ENCODE data around the gene CDH12. TPM values are rescaled to one million over a fixed set of nuclear protein-coding genes. Genes with fewer than 3 reads are reported as not detected.

CDH12 gene
- total and polyA plus RNA-seq, 2 donors (not counting 3 experiments of a cell fraction or from before 2014, with no cell fraction given) = 0.03 TPM; not detected in 1

DNA sequence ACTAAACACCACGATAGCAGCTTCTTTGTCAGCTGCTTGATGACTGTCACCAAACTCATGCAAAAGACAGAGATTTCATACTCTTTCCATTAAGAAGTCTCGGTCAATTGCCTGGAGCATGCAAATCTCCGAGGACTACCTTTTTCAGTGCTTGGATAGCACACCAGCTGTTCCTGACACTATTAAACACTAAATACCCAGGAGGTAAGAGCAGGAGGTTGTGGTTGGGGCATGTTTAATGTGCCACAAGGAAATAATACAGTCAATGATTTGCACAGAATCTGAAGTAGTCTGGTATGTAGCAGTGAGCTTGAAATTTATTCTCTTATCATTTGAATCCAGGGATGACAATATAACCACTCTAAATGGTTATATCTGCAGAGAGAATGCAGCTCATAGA is 996.2 kb downstream of the CDH12 start:
- FAIRE-seq (no peak), DNase-seq (ENCODE audit: low read depth, low spot score) (no peak)
- no peaks in the 10 kb centered on the region for H3K27me3 ChIP-seq (ENCODE audit: control insufficient read depth in 2 of 2, insufficient read depth in 2 of 2, low read length in 2 of 2)
- no peaks in the 10 kb centered on the region for H4K20me1 ChIP-seq (replicated peaks; ENCODE audit: control insufficient read depth, extremely low read depth, insufficient read depth, low read length)
- H3K4me3 ChIP-seq (replicated peaks in 1 of 3; ENCODE audit: insufficient read depth in 1 of 3, low read depth in 1 of 3, low read length in 3 of 3) = no peak overlapping the region
- dilution Hi-C loops (cut with MboI; ENCODE audit: extremely low pct_ligation_motif_present, low sequenced_read_pairs) = no loop called here
- no peaks in the 10 kb centered on the region for H3K36me3 ChIP-seq (ENCODE audit: control insufficient read depth in 2 of 2, extremely low read depth in 1 of 2, insufficient read depth in 2 of 2, low read length in 2 of 2)
- no peak overlapping the region for H3K27ac ChIP-seq (ENCODE audit: insufficient read depth, low read depth, low read length)
- no peaks in the 10 kb centered on the region for H3K79me2 ChIP-seq (ENCODE audit: control insufficient read depth, insufficient read depth, low read length)
- H3K9ac ChIP-seq (replicated peaks; ENCODE audit: extremely low read depth, insufficient read depth, low read length) = no peak overlapping the region
- ChIA-PET POLR2A (no interaction called here), CTCF (no interaction called here)
- H3K9me3 ChIP-seq (replicated peaks; ENCODE audit: control insufficient read depth, insufficient read depth, low read length) = no peaks in the 10 kb centered on the region
- TF ChIP-seq EZH2 (IDR thresholded peaks at IDR 0.05; ENCODE audit: borderline replicate concordance, low read depth, low read length, severe bottlenecking) = no peak
- TF ChIP-seq, protein P1, sequence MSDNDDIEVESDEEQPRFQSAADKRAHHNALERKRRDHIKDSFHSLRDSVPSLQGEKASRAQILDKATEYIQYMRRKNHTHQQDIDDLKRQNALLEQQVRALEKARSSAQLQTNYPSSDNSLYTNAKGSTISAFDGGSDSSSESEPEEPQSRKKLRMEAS (IDR thresholded peaks at IDR 0.05; ENCODE audit: insufficient read depth, insufficient read length) = no peak
- no peak for TF ChIP-seq JUN (IDR thresholded peaks at IDR 0.05; ENCODE audit: borderline replicate concordance, insufficient read depth, insufficient read length, low read depth)
- TF ChIP-seq, protein P2, sequence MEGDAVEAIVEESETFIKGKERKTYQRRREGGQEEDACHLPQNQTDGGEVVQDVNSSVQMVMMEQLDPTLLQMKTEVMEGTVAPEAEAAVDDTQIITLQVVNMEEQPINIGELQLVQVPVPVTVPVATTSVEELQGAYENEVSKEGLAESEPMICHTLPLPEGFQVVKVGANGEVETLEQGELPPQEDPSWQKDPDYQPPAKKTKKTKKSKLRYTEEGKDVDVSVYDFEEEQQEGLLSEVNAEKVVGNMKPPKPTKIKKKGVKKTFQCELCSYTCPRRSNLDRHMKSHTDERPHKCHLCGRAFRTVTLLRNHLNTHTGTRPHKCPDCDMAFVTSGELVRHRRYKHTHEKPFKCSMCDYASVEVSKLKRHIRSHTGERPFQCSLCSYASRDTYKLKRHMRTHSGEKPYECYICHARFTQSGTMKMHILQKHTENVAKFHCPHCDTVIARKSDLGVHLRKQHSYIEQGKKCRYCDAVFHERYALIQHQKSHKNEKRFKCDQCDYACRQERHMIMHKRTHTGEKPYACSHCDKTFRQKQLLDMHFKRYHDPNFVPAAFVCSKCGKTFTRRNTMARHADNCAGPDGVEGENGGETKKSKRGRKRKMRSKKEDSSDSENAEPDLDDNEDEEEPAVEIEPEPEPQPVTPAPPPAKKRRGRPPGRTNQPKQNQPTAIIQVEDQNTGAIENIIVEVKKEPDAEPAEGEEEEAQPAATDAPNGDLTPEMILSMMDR (IDR thresholded peaks at IDR 0.05; ENCODE audit: extremely low read depth in 1 of 2, insufficient read depth in 1 of 2, low read depth in 1 of 2, low read length in 2 of 2) = no peak
- TF ChIP-seq FOS (IDR thresholded peaks at IDR 0.05; ENCODE audit: borderline replicate concordance, insufficient read depth, low read length) = no peak
- TF ChIP-seq MYC (IDR thresholded peaks at IDR 0.05; ENCODE audit: low read depth, low read length) = no peak
- no peak for TF ChIP-seq GATA2 (IDR thresholded peaks at IDR 0.05; ENCODE audit: insufficient read depth, insufficient read length, low read depth, low read length)
- TF ChIP-seq POLR2A (IDR thresholded peaks at IDR 0.05; ENCODE audit: low read depth, low read length) = no peak
- no peak for TF ChIP-seq POLR2AphosphoS5 (IDR thresholded peaks at IDR 0.05; ENCODE audit: insufficient read depth, low read depth, low read length)
- intact Hi-C loops (cut with micrococcal nuclease) = no loop called here
- no peaks in the 10 kb centered on the region for H3K9me1 ChIP-seq (replicated peaks; ENCODE audit: control insufficient read depth, extremely low read depth, insufficient read depth, low read length)
- BruUV-seq (replicated peaks) = no TSS peak
- no peak overlapping the region for H2AFZ ChIP-seq (ENCODE audit: low read depth, low read length)
- H3K4me2 ChIP-seq (ENCODE audit: insufficient read depth, low read length) = no peak overlapping the region
- no peaks in the 10 kb centered on the region for H3K4me1 ChIP-seq (ENCODE audit: control insufficient read depth, extremely low read depth, insufficient read depth, low read length)

Measured in endothelial cell of umbilical vein (primary cell).